ENCODE results near the gene CYP1A2.
A peak's percentile ranks its signal among the peaks of the same experiment; 100 is the strongest.
"Not testable (repeated sequence)": the region's sequence is repeated elsewhere in the genome, so short reads cannot be mapped to it uniquely, and the experiment has no call there.

The CYP1A2 gene

DNA sequence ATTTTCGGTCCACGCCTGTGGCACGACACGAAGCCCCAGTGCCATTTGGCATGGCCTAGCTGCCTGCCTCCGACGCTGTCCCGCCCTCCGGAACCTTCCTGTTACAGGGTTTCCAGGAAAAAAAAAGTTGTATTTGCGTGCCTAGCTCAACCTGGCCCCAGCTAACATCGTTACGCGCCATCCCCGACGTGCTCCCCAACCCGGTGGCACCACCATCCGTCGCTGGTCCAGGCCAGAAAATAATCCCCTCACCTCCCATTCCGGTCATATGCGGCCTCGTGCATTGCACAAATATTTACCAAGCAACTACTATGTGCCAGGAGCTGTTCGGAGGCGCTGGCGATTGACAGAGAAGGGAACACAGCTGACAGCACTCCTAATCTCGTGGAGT lies 21.9 kb upstream of the CYP1A2 start:
- peak overlapping the region; percentile 57; the same call in 1 of the 2 replicates for H3K27ac ChIP-seq
- no peak for DNase-seq (ENCODE audit: low spot score)
- TF ChIP-seq, protein P1, sequence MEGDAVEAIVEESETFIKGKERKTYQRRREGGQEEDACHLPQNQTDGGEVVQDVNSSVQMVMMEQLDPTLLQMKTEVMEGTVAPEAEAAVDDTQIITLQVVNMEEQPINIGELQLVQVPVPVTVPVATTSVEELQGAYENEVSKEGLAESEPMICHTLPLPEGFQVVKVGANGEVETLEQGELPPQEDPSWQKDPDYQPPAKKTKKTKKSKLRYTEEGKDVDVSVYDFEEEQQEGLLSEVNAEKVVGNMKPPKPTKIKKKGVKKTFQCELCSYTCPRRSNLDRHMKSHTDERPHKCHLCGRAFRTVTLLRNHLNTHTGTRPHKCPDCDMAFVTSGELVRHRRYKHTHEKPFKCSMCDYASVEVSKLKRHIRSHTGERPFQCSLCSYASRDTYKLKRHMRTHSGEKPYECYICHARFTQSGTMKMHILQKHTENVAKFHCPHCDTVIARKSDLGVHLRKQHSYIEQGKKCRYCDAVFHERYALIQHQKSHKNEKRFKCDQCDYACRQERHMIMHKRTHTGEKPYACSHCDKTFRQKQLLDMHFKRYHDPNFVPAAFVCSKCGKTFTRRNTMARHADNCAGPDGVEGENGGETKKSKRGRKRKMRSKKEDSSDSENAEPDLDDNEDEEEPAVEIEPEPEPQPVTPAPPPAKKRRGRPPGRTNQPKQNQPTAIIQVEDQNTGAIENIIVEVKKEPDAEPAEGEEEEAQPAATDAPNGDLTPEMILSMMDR (conservative IDR thresholded peaks at IDR 0.05; ENCODE audit: low read depth): no peak
- POLR2A ChIA-PET (ENCODE audit: low non-redundant PET): no interaction called here
- CTCF ChIA-PET: interaction anchor here (0.7 to 0.8 kb wide), 3 partner anchors 20 to 44 kb away, joined by 3 read pairs; no protein-coding TSS in a partner anchor

DNA sequence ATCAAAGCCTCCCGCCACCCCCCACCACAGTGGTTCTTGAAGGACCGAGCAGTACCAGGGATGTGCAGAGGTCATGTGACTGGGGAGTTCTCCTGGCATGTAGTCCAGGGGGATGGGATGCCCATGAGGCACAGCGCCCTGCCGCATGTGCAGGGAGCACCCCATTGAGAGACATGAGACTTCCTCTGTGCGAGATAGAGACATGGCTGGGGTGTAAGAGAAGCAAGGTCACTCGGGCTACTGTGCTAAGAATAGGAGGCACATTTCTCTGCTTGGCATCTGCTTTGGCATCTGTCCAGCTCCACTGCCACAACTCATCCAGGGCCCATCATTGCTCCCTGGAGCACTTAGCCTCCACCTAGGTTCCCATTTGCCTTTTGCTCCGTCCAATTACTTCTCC lies 20.9 kb upstream of the CYP1A2 start:
- no peak for DNase-seq (ENCODE audit: low spot score)
- peak overlapping the region; percentile 2; the same call in 1 of the 2 replicates for H3K27ac ChIP-seq
- ChIA-PET POLR2A (ENCODE audit: low non-redundant PET) (no interaction called here), CTCF (no interaction called here)
- TF ChIP-seq, protein P1 (conservative IDR thresholded peaks at IDR 0.05; ENCODE audit: low read depth): no peak

DNA sequence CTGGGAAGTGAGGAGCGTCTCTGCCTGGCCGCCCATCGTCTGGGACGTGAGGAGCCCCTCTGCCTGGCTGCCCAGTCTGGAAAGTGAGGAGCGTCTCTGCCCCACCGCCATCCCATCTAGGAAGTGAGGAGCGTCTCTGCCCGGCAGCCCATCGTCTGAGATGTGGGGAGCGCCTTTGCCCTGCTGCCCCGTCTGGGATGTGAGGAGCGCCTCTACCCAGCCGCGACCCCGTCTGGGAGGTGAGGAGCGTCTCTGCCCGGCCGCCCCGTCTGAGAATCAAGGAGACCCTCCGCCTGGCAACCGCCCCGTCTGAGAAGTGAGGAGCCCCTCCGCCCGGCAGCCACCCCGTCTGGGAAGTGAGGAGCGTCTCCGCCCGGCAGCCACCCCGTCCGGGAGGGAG lies 19.9 kb upstream of the CYP1A2 start:
- CTCF ChIA-PET: not testable (repeated sequence)

DNA sequence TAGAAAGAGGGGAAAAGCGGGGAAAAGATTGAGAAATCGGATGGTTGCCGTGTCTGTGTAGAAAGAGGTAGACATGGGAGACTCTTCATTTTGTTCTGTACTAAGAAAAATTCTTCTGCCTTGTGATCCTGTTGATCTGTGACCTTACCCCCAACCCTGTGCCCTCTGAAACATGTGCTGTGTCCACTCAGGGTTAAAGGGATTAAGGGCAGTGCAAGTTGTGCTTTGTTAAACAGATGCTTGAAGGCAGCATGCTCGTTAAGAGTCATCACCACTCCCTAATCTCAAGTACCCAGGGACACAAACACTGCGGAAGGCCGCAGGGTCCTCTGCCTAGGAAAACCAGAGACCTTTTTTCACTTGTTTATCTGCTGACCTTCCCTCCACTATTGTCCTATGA lies 19.3 kb upstream of the CYP1A2 start:
- DNase-seq (ENCODE audit: low spot score); H3K27ac ChIP-seq; CTCF ChIA-PET; POLR2A ChIA-PET (ENCODE audit: low non-redundant PET): not testable (repeated sequence)

More for the DNA sequence above, 19.9 kb upstream of the CYP1A2 start:
- H3K27ac ChIP-seq; DNase-seq (ENCODE audit: low spot score); POLR2A ChIA-PET (ENCODE audit: low non-redundant PET): not testable (repeated sequence)

DNA sequence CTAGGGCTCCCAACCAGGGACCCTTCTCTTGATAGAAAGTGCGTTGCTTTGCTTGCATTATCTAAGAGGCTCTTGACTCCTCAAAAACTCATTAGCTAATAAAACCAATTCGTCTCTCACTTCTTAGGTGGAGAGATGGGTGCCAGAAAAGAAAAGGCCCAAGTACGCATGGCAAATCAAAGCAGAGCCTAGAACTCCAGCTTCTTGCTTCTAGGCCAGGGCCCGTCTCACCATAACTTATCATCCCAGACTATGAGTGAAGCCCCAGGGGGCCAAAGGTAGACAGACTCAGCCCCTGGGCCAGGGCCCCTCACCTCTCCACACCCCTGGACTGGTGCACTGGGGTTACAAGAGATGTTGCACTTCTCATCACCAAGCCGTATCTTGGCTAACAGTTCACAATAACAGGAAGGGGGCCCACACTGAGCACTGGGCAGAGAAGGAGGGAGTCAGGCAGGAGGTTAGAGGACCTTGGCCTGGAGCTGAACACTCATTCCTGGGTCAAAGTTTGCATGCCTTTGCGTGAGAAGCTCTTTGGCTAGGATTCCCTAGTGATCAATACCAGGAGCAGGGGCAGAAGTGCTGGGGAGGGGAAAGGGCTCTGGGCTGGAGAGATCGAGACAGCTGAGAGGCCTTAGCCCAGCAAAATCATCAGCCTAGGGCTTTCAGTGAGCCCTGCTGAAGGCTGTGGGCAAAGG lies 17.9 kb upstream of the CYP1A2 start:
- no peak overlapping the region for H3K27ac ChIP-seq
- CTCF ChIA-PET: interaction anchor here (0.6 kb wide), 1 partner anchor 30 kb away, joined by 4 read pairs; no protein-coding TSS in a partner anchor
- DNase-seq (ENCODE audit: low spot score): no peak
- TF ChIP-seq, protein P1 (conservative IDR thresholded peaks at IDR 0.05; ENCODE audit: low read depth): no peak
- POLR2A ChIA-PET (ENCODE audit: low non-redundant PET): no interaction called here

DNA sequence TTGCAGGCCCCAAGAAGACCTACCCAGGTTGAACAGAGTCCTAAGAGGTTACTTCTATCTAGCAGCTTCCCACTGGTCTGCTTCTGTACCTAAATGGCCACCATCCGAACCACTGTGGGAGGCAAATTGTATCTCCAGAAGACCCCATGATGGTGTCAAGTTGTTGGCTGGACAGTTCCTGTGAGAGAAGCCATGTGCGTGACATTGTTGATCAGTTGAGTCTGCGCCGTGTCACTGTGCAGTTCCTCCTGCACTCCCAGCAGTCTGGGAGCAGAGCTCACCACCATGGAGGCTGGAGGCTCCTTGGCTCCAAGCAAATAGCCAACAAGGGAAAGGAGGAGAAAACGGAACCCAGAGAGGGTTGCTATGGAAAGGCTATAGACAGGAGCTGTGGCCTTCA lies 15.8 kb upstream of the CYP1A2 start:
- no peak overlapping the region for H3K27ac ChIP-seq
- ChIA-PET POLR2A (ENCODE audit: low non-redundant PET) (no interaction called here), CTCF (interaction anchor here (0.6 to 1.0 kb wide), 3 partner anchors 17 to 252 kb away, joined by 4 to 5 read pairs (median 5); no protein-coding TSS in a partner anchor)
- TF ChIP-seq, protein P1 (conservative IDR thresholded peaks at IDR 0.05; ENCODE audit: low read depth): no peak
- DNase-seq (ENCODE audit: low spot score): no peak

DNA sequence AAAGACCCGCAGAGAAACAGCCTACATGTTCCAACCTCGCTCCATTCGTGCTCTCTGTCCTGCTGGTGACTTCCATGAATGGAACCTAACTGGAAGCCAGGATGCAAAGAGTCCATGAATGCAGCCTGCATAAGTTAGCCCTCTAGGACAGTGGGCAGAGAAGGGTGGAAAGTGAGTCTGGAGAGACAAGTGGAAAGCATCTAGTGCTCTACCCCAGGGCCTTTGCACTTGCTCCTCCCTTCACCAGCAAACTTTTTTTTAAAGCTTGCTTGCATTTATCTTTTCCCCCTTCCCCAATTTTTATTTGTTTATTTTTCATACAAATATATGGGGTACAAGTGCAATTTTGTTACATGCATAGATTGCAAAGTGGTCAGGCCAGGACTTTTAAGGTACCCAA lies 15.4 kb upstream of the CYP1A2 start:
- POLR2A ChIA-PET (ENCODE audit: low non-redundant PET): no interaction called here
- H3K27ac ChIP-seq: no peak overlapping the region
- CTCF ChIA-PET: interaction anchor here (0.9 kb wide), 1 partner anchor 105 kb away, joined by 5 read pairs; no protein-coding TSS in a partner anchor
- DNase-seq (ENCODE audit: low spot score): no peak
- TF ChIP-seq, protein P1 (conservative IDR thresholded peaks at IDR 0.05; ENCODE audit: low read depth): no peak
